ENCODE measurements around the gene DET1. TPM values are rescaled to one million over a fixed set of nuclear protein-coding genes. Genes with fewer than 3 reads are reported as not detected.
"Not testable (repeated sequence)": the region's sequence is repeated elsewhere in the genome, so short reads cannot be mapped to it uniquely, and the experiment has no call there.

The DET1 gene
- total RNA-seq, 4 donors from 2014 or later = 4.3 to 12.2 (median 6.7) TPM

DNA sequence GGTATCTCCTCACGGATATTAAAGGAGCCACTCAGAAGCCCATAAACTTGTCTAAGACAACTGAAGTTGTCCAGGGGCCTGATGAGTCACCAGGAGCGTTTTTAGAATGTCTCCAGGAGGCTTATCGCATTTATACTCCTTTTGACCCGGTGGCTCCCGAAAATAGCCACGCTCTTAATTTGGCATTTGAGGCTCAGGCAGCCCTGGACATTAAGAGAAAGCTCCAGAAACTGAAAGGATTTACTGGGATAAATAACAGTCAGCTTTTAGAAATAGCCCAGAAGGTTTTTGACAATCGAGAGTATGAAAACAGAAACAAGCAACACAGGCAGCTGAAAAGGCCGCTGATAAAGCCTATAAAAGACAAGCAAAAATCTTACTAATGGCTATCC is 4.1 kb downstream of the DET1 start:
- no peak overlapping the region for H3K27ac ChIP-seq
- TF ChIP-seq EP300 (IDR thresholded peaks at IDR 0.05) (no peak), POLR2AphosphoS5 (IDR thresholded peaks at IDR 0.05) (no peak), POLR2A (IDR thresholded peaks at IDR 0.05) (no peak)
- TF ChIP-seq, protein P1, sequence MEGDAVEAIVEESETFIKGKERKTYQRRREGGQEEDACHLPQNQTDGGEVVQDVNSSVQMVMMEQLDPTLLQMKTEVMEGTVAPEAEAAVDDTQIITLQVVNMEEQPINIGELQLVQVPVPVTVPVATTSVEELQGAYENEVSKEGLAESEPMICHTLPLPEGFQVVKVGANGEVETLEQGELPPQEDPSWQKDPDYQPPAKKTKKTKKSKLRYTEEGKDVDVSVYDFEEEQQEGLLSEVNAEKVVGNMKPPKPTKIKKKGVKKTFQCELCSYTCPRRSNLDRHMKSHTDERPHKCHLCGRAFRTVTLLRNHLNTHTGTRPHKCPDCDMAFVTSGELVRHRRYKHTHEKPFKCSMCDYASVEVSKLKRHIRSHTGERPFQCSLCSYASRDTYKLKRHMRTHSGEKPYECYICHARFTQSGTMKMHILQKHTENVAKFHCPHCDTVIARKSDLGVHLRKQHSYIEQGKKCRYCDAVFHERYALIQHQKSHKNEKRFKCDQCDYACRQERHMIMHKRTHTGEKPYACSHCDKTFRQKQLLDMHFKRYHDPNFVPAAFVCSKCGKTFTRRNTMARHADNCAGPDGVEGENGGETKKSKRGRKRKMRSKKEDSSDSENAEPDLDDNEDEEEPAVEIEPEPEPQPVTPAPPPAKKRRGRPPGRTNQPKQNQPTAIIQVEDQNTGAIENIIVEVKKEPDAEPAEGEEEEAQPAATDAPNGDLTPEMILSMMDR (IDR thresholded peaks at IDR 0.05) = no peak
- no peak overlapping the region for H3K4me3 ChIP-seq
- no peaks in the 10 kb centered on the region for H3K9me3 ChIP-seq
- DNase-seq (ENCODE audit: low spot score in 2 of 2) = no peak
- no peaks in the 10 kb centered on the region for H3K36me3 ChIP-seq
- 79% methylated on average over 8 of the region's 8 CpGs for WGBS
- H3K27me3 ChIP-seq = no peaks in the 10 kb centered on the region
- no peaks in the 10 kb centered on the region for H3K4me1 ChIP-seq

DNA sequence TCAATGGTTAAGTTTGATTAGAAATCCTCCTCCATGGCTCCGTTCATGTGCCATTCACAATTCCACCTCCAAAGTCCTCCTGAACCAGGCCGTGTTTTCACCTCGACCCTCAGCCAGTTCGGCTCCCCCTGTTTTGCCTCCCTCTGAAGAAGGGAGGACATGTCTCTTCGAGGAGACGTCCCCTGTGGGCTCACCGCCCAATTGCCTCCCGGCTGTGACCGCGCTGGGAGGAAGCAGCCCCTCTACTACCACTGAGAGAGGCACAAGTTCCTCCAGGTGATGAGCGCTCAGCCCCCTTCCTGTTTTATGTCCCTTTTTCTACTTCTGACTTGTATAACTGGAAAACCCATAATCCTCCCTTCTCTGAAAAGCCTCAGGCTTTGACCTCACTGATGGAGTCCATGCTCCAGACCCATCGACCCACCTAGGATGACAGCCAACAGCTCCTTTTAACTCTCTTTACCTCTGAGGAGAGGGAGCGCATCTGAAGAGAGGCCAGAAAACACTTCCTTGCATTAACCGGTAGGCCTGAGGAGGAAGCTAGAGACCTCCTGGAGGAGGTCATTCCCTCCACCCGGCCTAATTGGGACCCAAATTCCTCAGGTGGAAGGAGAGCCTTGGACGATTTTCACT is 4.7 kb downstream of the DET1 start:
- Histone ChIP-seq H3K4me1 (no peaks in the 10 kb centered on the region), H3K4me3 (no peak overlapping the region), H3K9me3 (no peaks in the 10 kb centered on the region), H3K36me3 (no peaks in the 10 kb centered on the region), H3K27ac (no peak overlapping the region), H3K27me3 (no peaks in the 10 kb centered on the region)
- TF ChIP-seq POLR2A (IDR thresholded peaks at IDR 0.05) = no peak
- TF ChIP-seq POLR2AphosphoS5 (IDR thresholded peaks at IDR 0.05) = no peak
- TF ChIP-seq, protein P1 (IDR thresholded peaks at IDR 0.05) = no peak
- TF ChIP-seq EP300 (IDR thresholded peaks at IDR 0.05) = no peak
- DNase-seq (ENCODE audit: low spot score in 2 of 2) = no peak
- WGBS = 86% methylated on average over 16 of the region's 16 CpGs

DNA sequence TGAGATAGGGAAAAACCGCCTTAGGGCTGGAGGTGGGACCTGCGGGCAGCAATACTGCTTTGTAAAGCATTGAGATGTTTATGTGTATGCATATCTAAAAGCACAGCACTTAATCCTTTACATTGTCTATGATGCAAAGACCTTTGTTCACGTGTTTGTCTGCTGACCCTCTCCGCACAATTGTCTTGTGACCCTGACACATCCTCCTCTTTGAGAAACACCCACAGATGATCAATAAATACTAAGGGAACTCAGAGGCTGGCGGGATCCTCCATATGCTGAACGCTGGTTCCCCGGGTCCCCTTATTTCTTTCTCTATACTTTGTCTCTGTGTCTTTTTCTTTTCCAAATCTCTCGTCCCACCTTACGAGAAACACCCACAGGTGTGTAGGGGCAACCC is 5.4 kb downstream of the DET1 start:
- not testable (repeated sequence) for H3K36me3 ChIP-seq; H3K27me3 ChIP-seq; H3K4me3 ChIP-seq; DNase-seq (ENCODE audit: low spot score in 2 of 2); H3K27ac ChIP-seq; H3K4me1 ChIP-seq; H3K9me3 ChIP-seq
- WGBS = 96% methylated on average over 7 of the region's 9 CpGs

DNA sequence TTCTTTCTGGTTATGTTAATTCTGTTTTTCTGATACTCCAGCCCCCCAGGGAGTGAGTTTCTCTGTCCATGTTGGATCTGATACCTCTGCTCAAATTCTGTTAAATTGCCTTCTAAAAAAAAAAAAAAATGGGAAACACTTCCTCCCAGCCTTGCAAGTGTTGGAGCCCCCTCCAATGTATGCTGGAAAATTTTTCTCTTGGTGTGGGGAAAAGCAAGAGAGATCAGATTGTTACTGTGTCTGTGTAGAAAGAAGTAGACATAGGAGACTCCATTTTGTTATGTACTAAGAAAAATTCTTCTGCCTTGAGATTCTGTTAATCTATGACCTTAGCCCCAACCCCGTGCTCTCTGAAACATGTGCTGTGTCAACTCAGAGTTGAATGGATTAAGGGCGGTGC is 6.1 kb downstream of the DET1 start:
- not testable (repeated sequence) for H3K9me3 ChIP-seq; H3K4me1 ChIP-seq; H3K27ac ChIP-seq; H3K36me3 ChIP-seq; H3K4me3 ChIP-seq; H3K27me3 ChIP-seq; DNase-seq (ENCODE audit: low spot score in 2 of 2)
- 58% methylated on average over 2 of the region's 2 CpGs for WGBS

DNA sequence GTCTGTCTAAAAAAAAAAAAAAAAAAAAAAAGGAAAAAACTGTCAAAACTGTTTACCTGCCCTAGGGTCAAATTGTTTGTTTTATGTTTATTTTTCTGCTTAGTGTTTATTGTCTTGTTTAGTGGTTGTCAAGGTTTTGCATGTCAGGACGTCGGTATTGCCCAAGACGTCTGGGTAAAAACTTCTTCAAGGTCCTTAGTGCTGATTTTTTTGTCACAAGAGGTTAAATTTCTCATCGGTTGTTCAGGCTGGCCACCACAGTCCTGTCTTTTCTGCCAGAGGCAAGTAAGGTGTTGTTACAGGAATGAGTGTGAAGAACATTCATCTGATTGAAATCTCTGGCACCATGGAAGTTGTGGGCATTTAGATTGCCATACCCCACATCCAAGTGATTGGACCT is 7.0 kb downstream of the DET1 start:
- no peak overlapping the region for H3K4me3 ChIP-seq
- TF ChIP-seq POLR2AphosphoS5 (IDR thresholded peaks at IDR 0.05) = no peak
- TF ChIP-seq, protein P1 (IDR thresholded peaks at IDR 0.05) = no peak
- TF ChIP-seq POLR2A (IDR thresholded peaks at IDR 0.05) = no peak
- TF ChIP-seq EP300 (IDR thresholded peaks at IDR 0.05) = no peak
- H3K27ac ChIP-seq = no peak overlapping the region
- 56% methylated on average over 4 of the region's 4 CpGs for WGBS
- H3K27me3 ChIP-seq = no peaks in the 10 kb centered on the region
- no peaks in the 10 kb centered on the region for H3K36me3 ChIP-seq
- no peak for DNase-seq (ENCODE audit: low spot score in 2 of 2)
- H3K4me1 ChIP-seq = no peaks in the 10 kb centered on the region
- peaks cover 8% of the 10 kb centered on the region for H3K9me3 ChIP-seq

DNA sequence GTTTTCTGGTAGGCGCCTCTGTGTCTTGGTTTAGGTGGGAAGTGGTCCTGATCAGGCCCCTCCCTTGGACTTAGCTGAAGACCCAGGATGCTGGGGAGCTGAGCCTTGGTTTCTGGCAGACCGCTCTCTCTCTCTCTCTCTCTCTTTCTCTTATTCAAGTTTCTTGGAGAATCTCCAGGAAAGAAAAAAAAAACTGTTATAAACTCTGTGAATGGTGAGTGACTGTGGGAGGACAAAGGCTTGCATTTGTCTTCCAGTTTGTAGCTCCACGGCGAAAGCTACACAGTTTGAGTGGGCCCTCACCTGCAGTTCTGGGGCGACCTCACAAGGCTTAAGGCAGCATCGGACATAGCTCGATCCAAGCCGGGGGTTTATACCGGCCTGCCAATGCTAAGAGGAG is 7.5 kb downstream of the DET1 start:
- Histone ChIP-seq H3K9me3 (peaks cover 10% of the 10 kb centered on the region), H3K4me1 (no peaks in the 10 kb centered on the region), H3K27me3 (no peaks in the 10 kb centered on the region), H3K36me3 (no peaks in the 10 kb centered on the region), H3K27ac (no peak overlapping the region), H3K4me3 (no peak overlapping the region)
- DNase-seq (ENCODE audit: low spot score in 2 of 2) = no peak
- 73% methylated on average over 9 of the region's 9 CpGs for WGBS
- no peak for TF ChIP-seq EP300 (IDR thresholded peaks at IDR 0.05)
- TF ChIP-seq POLR2AphosphoS5 (IDR thresholded peaks at IDR 0.05) = no peak
- TF ChIP-seq, protein P1 (IDR thresholded peaks at IDR 0.05) = no peak
- no peak for TF ChIP-seq POLR2A (IDR thresholded peaks at IDR 0.05)

Measured in suprapubic skin (tissue), 4 donors.